HG02970 (cell line): ENCODE results near the gene FOXC1.

Source experiments
- ATAC-seq: cut with Tn5 transposase; IDR thresholded peaks from one replicate; pipeline ENCODE4 v1.9.1; 2021; ENCODE audit warnings: mild to moderate bottlenecking, moderate library complexity, moderate number of reproducible peaks; ENCODE audit not compliant: unreplicated experiment, low FRiP score

The FOXC1 gene

GRCh38 chr6:1636971-1637871 lies 27.5 kb downstream of the FOXC1 start:
- no peak for ATAC-seq

DNA sequence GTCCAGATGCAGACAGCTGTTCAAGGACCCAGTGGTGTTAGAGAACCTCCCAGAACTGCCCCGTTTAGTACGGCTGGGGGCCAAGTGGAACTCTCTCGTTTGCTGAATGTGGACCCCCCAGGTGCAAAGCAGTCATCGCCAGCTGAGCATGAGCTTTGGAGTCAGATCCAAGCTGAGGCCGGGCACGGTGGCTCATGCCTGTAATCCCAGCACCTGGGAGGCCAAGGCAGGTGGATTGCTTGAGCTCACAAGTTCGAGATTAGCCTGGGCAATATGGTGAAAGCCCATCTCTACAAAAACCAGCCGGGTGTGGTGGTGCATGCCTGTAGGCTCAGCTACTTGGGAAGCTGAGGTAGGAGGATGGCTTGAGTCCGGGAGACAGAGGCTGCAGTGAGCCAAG lies 29.7 kb downstream of the FOXC1 start:
- ATAC-seq, result no peak

GRCh38 chr6:1640476-1640875 lies 30.8 kb downstream of the FOXC1 start:
- ATAC-seq, result no peak

GRCh38 chr6:1641343-1641885 lies 31.7 kb downstream of the FOXC1 start:
- ATAC-seq, result no peak

DNA sequence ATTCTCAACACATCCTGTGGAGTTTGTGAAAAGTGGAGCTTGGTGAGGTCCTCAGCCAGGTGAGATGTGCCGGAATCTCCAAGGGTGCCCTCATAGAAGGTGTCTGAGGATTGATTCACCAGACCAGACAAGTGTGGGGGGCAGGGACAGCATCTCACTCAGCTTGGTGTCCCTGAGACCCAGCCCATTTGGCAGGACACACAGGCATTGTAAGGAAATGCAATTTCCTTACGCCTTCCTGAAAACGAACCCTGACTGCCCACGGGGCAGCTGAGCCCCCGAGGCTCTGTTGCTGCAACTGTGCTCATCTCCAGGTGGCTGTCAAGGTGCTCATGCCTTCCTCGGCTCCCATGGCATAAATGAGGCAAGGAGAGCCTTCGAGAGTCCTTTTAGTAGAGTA lies 33.4 kb downstream of the FOXC1 start:
- ATAC-seq, result no peak

GRCh38 chr6:1643830-1644445 lies 34.2 kb downstream of the FOXC1 start:
- no peak for ATAC-seq

DNA sequence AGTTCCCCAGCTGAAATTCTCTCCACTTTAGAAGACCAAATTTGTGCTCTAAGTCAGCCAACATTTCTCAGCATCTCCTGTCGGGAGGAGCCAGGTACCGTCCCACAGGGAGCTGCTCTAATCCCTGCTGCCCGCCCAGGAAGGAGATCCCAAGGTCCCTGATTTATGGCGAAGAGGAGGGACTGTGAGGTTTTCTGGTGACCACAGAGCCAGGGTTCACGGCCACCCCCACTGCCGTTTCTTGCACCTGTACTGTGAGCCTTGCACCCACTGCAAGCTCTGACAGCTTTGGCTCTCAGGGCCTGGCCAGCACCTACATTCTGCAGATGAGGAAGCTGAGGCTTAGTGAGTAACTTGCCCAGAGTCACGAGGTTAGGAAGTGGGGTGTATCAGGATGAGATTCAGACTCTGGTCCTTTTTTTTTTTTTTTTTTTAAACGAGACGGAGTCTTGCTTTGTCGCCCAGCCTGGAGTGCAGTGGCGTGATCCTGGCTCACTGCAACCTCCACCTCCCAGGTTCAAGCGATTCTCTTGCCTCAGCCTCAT lies 34.9 kb downstream of the FOXC1 start:
- no peak for ATAC-seq

DNA sequence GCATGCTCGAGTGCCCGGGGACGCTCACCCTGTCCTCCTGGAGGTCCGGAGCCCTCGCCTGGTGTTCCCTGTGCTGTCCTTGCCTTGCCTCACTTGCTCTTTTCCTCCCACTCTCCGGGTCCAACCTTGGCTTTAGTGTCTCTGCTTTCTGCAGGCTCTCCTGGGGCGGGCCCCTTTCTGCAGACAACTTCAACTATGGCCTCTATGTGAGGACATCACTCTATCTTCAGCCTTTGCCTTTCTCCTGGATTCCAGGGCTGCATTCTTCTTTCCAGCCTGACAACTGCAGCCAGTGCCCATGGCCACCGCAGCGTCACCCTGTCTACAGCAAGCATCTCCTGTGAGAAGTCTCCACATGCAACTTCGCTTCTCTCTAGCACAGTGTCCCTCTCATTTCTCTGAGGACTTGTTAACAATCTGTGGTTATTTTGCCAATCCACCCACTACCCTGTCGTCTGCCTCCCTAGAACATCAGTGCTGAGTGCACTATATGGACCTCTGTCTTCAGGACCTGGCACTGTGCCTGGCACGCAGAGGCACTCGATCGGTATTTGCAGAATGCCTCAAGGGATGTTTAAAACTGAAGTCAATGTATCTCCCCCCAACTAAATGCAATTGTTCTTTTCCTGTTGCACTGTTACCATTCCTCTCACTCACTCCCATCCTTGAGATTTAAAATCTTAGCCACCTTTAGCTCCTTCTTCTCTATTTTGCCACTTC lies 35.9 kb downstream of the FOXC1 start:
- no peak for ATAC-seq

- no peak for ATAC-seq
Measured at GRCh38 chr6:1651362-1651761, 41.6 kb downstream of the FOXC1 start.

DNA sequence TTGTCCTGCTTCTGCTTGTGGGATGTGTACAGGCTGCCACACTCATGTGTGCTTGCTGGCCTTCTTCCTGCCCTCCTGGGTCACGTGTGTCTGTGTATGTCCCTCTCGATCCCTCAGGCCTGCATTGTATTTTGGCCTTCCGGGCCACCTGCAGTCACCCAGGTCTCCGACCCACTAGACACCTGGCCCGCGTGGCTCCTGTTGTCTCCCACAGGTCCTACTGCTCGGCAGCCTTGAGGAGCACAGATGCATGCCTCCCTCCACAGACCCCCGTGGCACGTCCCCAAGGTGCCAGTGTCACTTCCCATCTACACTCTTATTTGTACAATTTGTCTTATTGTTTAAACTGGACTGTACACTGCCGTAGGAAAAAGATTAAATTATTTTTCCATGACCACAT lies 43.1 kb downstream of the FOXC1 start:
- no peak for ATAC-seq

- no peak for ATAC-seq
Measured at GRCh38 chr6:1654054-1654453, 44.3 kb downstream of the FOXC1 start.

GRCh38 chr6:1657116-1657770 lies 47.5 kb downstream of the FOXC1 start:
- no peak for ATAC-seq

DNA sequence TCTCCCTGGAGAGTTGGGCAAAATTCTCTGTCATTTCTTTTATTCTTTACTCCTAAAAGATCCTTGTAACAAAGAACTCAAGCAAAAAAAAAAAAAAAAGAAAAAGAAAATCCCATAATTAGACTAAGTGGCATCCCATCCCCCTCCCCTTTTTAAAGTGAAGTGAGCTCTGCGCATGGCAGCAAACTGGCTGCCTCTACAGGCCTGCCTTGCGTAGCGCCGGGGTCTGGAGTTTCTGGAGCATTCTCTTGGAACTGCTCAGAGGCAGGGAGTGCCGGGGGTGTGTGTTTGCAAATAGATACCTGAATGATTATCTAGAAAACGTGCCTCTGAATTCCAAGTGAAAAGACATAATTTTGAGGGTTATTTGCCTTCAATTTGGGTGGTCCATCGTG lies 48.1 kb downstream of the FOXC1 start:
- no peak for ATAC-seq

GRCh38 chr6:1658212-1659005 lies 48.7 kb downstream of the FOXC1 start:
- ATAC-seq, result no peak

- no peak for ATAC-seq
Measured at GRCh38 chr6:1659816-1660215, 50.1 kb downstream of the FOXC1 start.

DNA sequence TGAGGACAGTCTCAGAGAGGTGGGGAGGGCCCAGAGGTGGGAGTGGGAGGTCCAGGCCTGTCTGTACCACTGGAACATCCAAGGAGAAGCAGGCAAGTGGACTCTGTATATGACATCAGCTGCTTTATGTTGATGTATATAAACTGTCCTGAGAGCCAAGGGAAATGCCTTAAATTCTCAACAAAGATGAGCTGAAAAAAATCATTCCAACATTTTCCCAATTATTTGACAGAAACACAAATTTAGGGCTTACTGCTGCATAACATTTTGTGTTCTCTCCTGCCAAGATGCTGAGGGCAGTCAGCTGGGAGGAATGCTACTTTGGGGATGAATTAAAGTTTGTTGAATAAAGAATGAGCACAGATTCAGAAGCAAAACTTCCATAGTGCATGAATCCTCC lies 52.8 kb downstream of the FOXC1 start:
- ATAC-seq, result no peak
